GM12872 (cell line): ENCODE data around the gene LOC101059915.

ENCODE experiments used
- TF ChIP-seq, protein P1 (sequence below): IDR thresholded peaks from 3 replicates; pipeline ENCODE4 v1.5.1; 2011; ENCODE audit warnings: low read depth, mild to moderate bottlenecking, low read length, moderate library complexity; ENCODE audit not compliant: insufficient read depth

LOC101059915 gene

DNA sequence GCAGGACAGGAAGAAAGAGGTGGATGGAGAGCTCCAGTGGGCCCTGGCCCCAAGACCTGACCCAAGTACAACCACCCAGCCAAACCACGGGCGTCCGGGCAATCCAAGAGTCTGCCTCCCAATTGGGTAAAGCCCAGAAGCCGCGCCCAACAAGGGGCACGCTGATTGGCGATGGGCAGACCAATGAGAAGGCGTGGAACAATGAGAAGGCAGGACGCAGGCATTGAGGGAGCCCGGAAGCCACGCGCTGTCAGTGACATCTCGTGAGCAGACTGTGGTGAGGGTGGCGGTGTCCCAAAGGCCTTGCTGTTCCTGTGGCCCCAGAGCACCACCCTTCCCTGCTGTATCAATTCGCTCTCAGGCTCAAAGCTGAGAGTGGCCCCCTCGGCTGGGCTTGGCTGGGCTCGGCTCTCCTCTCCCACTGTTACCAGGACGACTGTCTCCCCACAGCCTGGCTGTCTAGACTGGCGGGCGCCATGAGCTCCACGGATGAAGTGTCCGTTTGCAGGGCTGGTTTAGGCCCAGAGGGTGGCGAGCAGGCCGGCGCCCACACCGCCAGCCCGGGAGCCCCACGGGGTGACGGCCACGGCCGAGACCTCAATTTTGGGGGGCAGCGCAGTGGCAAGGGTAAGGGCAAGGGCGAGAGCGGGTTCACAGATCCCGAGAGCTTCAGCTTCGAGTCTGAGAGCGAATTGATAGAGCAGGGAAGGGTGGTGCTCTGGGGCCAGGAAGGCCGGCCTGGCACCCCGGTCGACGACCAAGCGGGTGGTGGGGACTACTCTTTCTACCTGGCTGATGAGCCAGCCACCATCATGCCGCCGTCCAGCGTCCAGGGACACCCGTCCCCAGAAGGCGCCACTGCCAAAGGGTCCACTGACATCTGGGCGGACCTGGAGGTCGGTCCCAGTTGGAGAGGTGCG, at the start of gene LOC101059915:
TSS of gene LOC101059915 (plus strand) at position 219 of the 920 bp plus-strand sequence.
- TF ChIP-seq, protein P1, sequence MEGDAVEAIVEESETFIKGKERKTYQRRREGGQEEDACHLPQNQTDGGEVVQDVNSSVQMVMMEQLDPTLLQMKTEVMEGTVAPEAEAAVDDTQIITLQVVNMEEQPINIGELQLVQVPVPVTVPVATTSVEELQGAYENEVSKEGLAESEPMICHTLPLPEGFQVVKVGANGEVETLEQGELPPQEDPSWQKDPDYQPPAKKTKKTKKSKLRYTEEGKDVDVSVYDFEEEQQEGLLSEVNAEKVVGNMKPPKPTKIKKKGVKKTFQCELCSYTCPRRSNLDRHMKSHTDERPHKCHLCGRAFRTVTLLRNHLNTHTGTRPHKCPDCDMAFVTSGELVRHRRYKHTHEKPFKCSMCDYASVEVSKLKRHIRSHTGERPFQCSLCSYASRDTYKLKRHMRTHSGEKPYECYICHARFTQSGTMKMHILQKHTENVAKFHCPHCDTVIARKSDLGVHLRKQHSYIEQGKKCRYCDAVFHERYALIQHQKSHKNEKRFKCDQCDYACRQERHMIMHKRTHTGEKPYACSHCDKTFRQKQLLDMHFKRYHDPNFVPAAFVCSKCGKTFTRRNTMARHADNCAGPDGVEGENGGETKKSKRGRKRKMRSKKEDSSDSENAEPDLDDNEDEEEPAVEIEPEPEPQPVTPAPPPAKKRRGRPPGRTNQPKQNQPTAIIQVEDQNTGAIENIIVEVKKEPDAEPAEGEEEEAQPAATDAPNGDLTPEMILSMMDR: no peak

DNA sequence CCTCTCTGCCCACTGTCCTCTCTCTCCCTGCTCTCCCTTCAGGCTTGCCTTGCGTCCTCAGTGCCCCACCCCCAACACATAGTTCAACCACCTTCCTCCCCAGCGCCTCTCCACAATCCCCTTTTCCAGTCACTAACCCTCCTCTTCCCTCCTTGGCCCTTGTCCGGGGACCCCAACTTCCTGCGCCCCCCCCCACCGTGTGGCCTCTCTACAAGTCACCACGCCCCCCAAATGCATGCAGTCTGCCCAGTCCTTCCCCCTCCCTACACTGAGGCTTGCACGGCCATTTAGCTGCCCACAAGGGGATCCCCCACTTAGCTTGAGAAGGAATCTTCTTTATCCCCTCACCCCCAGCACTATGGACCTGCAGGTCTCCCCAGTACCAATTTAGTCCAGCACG, 49.6 kb upstream of the LOC101059915 start:
- TF ChIP-seq, protein P1: no peak

DNA sequence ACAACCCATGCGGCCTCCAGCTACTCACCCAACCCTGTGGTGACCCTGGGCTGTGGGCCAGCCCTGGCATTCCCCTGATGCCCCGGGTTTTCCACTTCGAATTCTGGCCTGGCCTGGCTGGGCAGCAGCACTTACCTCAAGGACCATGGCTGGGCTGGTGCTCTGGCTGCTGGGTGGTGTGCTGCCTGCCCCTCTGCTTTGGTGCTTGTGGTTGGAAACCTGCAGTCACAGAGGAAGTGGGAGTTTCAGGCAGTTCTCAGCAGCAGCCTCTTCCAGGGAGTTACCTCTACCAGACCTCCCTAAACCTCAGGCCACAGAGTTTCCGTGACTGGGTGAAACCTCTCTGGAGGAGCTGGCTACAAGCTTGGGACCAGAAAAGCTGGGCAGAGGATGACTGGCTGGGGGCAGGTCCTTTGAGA, 49.0 kb upstream of the LOC101059915 start, which contains the start of gene CXCR3:
TSS of gene CXCR3 (minus strand) at position 209 of the 419 bp plus-strand sequence. CDS start at position 147, 62 bp downstream.
- TF ChIP-seq, protein P1: no peak

DNA sequence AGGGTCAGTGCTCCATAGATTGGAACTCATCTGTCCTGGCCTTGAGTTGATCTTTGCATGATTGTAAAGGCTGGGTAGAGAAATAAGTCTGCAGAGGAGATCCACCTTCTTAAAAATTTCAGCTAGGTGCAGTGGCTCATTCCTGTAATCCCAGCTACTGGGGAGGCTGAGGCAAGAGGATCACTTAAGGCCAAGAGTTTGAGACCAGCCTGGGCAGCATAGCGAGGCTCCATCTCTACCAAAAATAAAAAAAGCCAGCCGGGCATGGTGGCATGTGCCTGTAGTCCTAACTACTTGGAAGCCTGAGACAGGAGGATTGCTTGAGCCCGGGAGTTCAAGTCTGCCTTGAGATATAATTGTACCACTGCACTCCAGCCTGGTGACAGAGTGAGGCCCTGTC, 48.6 kb upstream of the LOC101059915 start:
- TF ChIP-seq, protein P1: no peak

DNA sequence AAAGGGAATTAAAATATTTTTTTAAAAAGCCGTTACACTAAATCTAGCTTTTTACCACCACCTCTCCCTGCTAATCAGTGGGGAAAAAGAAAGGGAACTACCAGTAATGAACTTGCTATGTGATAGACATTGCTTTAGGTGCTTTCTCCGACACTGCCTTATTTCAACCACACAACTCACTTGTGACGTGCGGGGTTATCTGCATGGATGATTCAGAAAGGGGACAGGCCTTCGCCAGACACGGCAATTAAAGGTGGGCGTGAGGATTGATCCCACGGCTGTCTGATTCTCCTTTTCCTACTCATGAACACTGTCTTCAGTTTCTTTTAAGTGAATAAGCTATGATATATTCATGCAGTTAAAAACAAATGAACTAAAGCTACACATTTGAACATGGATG, 48.2 kb upstream of the LOC101059915 start:
- TF ChIP-seq, protein P1: no peak

DNA sequence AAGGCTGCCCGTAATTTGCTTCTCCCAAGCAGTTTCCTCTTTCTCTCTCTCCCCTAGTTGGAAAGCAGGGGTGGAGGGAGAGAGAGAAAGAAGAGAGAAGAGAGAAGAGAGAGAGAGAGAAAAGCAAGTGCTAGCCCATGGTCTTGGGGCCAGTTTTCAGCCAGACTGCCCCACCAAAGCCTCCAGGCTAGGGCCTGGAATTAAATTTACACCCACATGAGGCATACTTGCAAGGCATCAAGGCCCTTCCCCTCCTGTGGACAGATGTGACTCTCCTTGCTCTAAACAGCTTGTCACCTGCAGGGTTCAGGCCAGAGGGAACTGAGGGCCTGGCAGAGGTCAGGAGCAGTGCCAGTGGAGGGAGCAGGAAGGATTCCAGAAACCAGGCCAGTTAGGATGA, 47.4 kb upstream of the LOC101059915 start:
- TF ChIP-seq, protein P1: no peak

DNA sequence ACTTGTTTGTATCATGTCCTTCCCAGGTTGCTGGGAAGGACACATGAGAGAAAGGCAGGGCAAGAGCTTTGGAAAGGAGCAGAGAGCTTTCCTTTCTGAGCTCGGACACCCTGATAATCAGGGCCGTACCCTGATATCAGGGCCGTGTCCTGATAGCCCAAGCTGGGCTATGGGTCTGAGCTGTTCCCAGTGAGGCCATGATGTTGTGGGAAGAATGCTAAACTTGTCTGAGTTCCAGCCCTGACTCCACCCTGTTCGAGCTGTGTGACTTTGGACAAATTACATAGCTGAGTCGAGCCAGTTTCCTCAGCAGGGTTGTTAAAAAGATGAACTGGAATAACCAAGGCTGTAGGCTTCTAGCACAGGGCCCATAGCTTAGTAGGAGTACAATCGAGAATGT, 45.7 kb upstream of the LOC101059915 start:
- TF ChIP-seq, protein P1: no peak
